Ishikawa (cell line): ENCODE data around the gene PRIMA1.

Experiments used
- CEBPB ChIP-seq: IDR thresholded peaks from 2 replicates; pipeline ENCODE4 v1.6.1; 2012
- CREB1 ChIP-seq: IDR thresholded peaks from 2 replicates; pipeline ENCODE4 v1.6.1; 2012; ENCODE audit warnings: low read depth
- EGR1 ChIP-seq: IDR thresholded peaks from 2 replicates; pipeline ENCODE4 v1.6.1; 2012
- EP300 ChIP-seq: IDR thresholded peaks from 2 replicates; pipeline ENCODE4 v1.6.1; 2012; ENCODE audit warnings: borderline replicate concordance
- MAX ChIP-seq: IDR thresholded peaks from 2 replicates; pipeline ENCODE4 v1.6.1; 2012
- NFIC ChIP-seq: IDR thresholded peaks from 2 replicates; pipeline ENCODE4 v1.6.1; 2012
- RAD21 ChIP-seq: IDR thresholded peaks from 2 replicates; pipeline ENCODE4 v1.6.1; 2012; ENCODE audit warnings: low read depth
- REST ChIP-seq: IDR thresholded peaks from 2 replicates; pipeline ENCODE4 v1.6.1; 2012; ENCODE audit warnings: low read depth, mild to moderate bottlenecking
- TAF1 ChIP-seq: IDR thresholded peaks from 2 replicates; pipeline ENCODE4 v1.6.1; 2012; ENCODE audit warnings: low read depth, mild to moderate bottlenecking
- TCF12 ChIP-seq: IDR thresholded peaks from 2 replicates; pipeline ENCODE4 v1.6.1; 2012; ENCODE audit warnings: low read depth
- TEAD4 ChIP-seq: IDR thresholded peaks from 2 replicates; pipeline ENCODE4 v1.6.1; 2012
- YY1 ChIP-seq: IDR thresholded peaks from 2 replicates; pipeline ENCODE4 v1.6.1; 2012; ENCODE audit warnings: low read depth
- ZBTB7A ChIP-seq: IDR thresholded peaks from 2 replicates; pipeline ENCODE4 v1.6.1; 2012; ENCODE audit warnings: low read depth

- TF ChIP-seq TAF1 (no peak), EP300 (peak; percentile 73), ZBTB7A (peak; percentile 97), CREB1 (no peak), YY1 (0 out of 2 replicates have a peak, but pooled peaks have one; percentile 9), REST (no peak), RAD21 (no peak), MAX (peak; percentile 83), EGR1 (0 out of 2 replicates have a peak, but pooled peaks have one; percentile 34), CEBPB (no peak), TCF12 (peak; percentile 87), TEAD4 (0 out of 2 replicates have a peak, but pooled peaks have one; percentile 30), NFIC (no peak; the same call in 1 of the 2 replicates)
Observed at GRCh38 chr14:93824518-93825234, 36.4 kb upstream of the PRIMA1 start.
